HepG2 (cell line): Measurements from ENCODE around the gene GNAI2. TPM values are rescaled to one million over a fixed set of nuclear protein-coding genes. Genes with fewer than 3 reads are reported as not detected.

Source experiments
- BCLAF1 ChIP-seq: fragments of 450-650 bp; IDR thresholded peaks from 2 replicates; pipeline ENCODE4 v1.6.1; 2017; ENCODE audit warnings: mild to moderate bottlenecking
- CSRNP1 ChIP-seq: sonication (generic); formaldehyde crosslinking; IDR thresholded peaks from 2 replicates; pipeline ENCODE4 v1.8.1; 2023; ENCODE audit warnings: mild to moderate bottlenecking, missing genetic modification reagents
- FOSL1 ChIP-seq: sonication (generic); formaldehyde crosslinking; IDR thresholded peaks from 2 replicates; pipeline ENCODE4 v1.9.0; 2021; ENCODE audit warnings: missing genetic modification reagents, borderline replicate concordance
- GABPB1 ChIP-seq: IDR thresholded peaks from 2 replicates; pipeline ENCODE4 v1.6.1; 2016; ENCODE audit warnings: mild to moderate bottlenecking, missing genetic modification reagents, moderate library complexity, missing compliant biosample characterization
- JDP2 ChIP-seq: sonication (generic); formaldehyde crosslinking; IDR thresholded peaks from 2 replicates; pipeline ENCODE4 v1.8.1; 2022; ENCODE audit warnings: missing genetic modification reagents, borderline replicate concordance
- KDM5A ChIP-seq: fragments of 200-600 bp; sonication (generic); IDR thresholded peaks from 2 replicates; pipeline ENCODE4 v1.7.0; 2018; ENCODE audit warnings: antibody characterized with exemption, mild to moderate bottlenecking, low read length, borderline replicate concordance
- NCOA5 ChIP-seq: sonication (generic); formaldehyde crosslinking; IDR thresholded peaks from 2 replicates; pipeline ENCODE4 v1.4.0; 2020; ENCODE audit warnings: missing genetic modification reagents
- PLSCR1 ChIP-seq: sonication (generic); formaldehyde crosslinking; IDR thresholded peaks from 2 replicates; pipeline ENCODE4 v1.5.0; 2020; ENCODE audit warnings: missing genetic modification reagents, mild to moderate bottlenecking, borderline replicate concordance
- RBM39 ChIP-seq: fragments of 200-400 bp; formaldehyde crosslinking; IDR thresholded peaks from one replicate; pipeline ENCODE4 v1.6.1; 2018; ENCODE audit warnings: antibody characterized with exemption, mild to moderate bottlenecking, low read depth, low read length; ENCODE audit not compliant: poor library complexity, severe bottlenecking
- STAG1 ChIP-seq: sonication (generic); formaldehyde crosslinking; IDR thresholded peaks from 2 replicates; pipeline ENCODE4 v1.4.0; 2020; ENCODE audit warnings: missing genetic modification reagents
- SUZ12 ChIP-seq: fragments of 150-350 bp; IDR thresholded peaks from 2 replicates; pipeline ENCODE4 v1.6.1; 2014; ENCODE audit warnings: low read depth, low read length
- ZBTB33 ChIP-seq: sonication (generic); formaldehyde crosslinking; IDR thresholded peaks from 2 replicates; pipeline ENCODE4 v1.4.0; 2020; ENCODE audit warnings: missing genetic modification reagents
- ZFP36L2 ChIP-seq: sonication (generic); formaldehyde crosslinking; IDR thresholded peaks from 2 replicates; pipeline ENCODE4 v1.4.0; 2020; ENCODE audit warnings: missing genetic modification reagents
- ZNF20 ChIP-seq: sonication (generic); formaldehyde crosslinking; IDR thresholded peaks from 2 replicates; pipeline ENCODE4 v1.4.0; 2020; ENCODE audit warnings: mild to moderate bottlenecking, moderate library complexity, missing genetic modification reagents
- ZNF234 ChIP-seq: sonication (generic); formaldehyde crosslinking; conservative IDR thresholded peaks from 2 replicates; pipeline ENCODE4 v1.5.1; 2020; ENCODE audit warnings: mild to moderate bottlenecking, missing genetic modification reagents
- ZNF251 ChIP-seq: sonication (generic); formaldehyde crosslinking; IDR thresholded peaks from 2 replicates; pipeline ENCODE4 v1.9.0; 2021; ENCODE audit warnings: mild to moderate bottlenecking, missing genetic modification reagents
- ZNF280B ChIP-seq: sonication (generic); formaldehyde crosslinking; IDR thresholded peaks from 2 replicates; pipeline ENCODE4 v1.5.0; 2020; ENCODE audit warnings: missing genetic modification reagents, mild to moderate bottlenecking, borderline replicate concordance
- ZNF282 ChIP-seq: fragments of 450-650 bp; IDR thresholded peaks from 2 replicates; pipeline ENCODE4 v1.6.1; 2018; ENCODE audit not compliant: partially characterized antibody
- ZNF354B ChIP-seq: sonication (generic); formaldehyde crosslinking; IDR thresholded peaks from 2 replicates; pipeline ENCODE4 v1.8.0; 2022; ENCODE audit warnings: mild to moderate bottlenecking, missing genetic modification reagents
- ZNF660 ChIP-seq: sonication (generic); formaldehyde crosslinking; IDR thresholded peaks from 2 replicates; pipeline ENCODE4 v1.5.1; 2020; ENCODE audit warnings: mild to moderate bottlenecking, low read depth, missing genetic modification reagents, borderline replicate concordance
- polyA plus RNA-seq, 8 experiments: library from polyadenylated mRNA; depleted of rRNA in 3 of 8; stranded (reverse) in 7 of 8; unstranded in 1 of 8; fragments of >200 nt; fragmentation: Illumina TruSeq in 4 of 8; extraction: Trizol in 4 of 8; gene quantifications; 2 replicates each; pipeline versions ENCODE4 v1.2.1 to v1.2.3, GENCODE V29; 2011 to 2016; ENCODE audit warnings: low read depth in 4 of 8, missing spikeins in 1 of 8, mixed read lengths in 1 of 8; ENCODE audit not compliant: insufficient read depth in 1 of 8
- total RNA-seq, 5 experiments: library from RNA; depleted of rRNA; stranded (reverse); fragments of >200 nt; fragmentation: Illumina TruSeq; extraction: Trizol; gene quantifications; 2 replicates each; pipeline ENCODE4 v1.2.3, GENCODE V29; 2016; ENCODE audit warnings: low read depth in 1 of 5

Gene GNAI2
- total and polyA plus RNA-seq, 2 of the 13 experiments (the other 11 are each of a cell fraction or from before 2014, with no cell fraction given): 51.1 to 66.2 TPM

- no peak for TF ChIP-seq ZFP36L2 (CRISPR knock-in tag)
- TF ChIP-seq PLSCR1 (CRISPR knock-in tag): 0 out of 2 replicates have a peak, but pooled peaks have one; percentile 46
- no peak for TF ChIP-seq ZBTB33
- no peak for TF ChIP-seq KDM5A
- TF ChIP-seq ZNF234 (CRISPR knock-in tag): no peak
- TF ChIP-seq ZNF280B (CRISPR knock-in tag): no peak
- TF ChIP-seq BCLAF1: no peak
- TF ChIP-seq NCOA5: no peak
- TF ChIP-seq ZNF251: no peak
- TF ChIP-seq ZNF20: no peak
- TF ChIP-seq FOSL1 (CRISPR knock-in tag): no peak
- TF ChIP-seq STAG1 (CRISPR knock-in tag): no peak
- no peak for TF ChIP-seq RBM39
- TF ChIP-seq GABPB1 (CRISPR knock-in tag): peak; percentile 48; the same call in 1 of the 2 replicates
- no peak for TF ChIP-seq ZNF282
- TF ChIP-seq JDP2 (CRISPR knock-in tag): no peak; the same call in 1 of the 2 replicates
- no peak for TF ChIP-seq SUZ12
- TF ChIP-seq ZNF354B (CRISPR knock-in tag): no peak
- no peak; the same call in 1 of the 2 replicates for TF ChIP-seq CSRNP1 (CRISPR knock-in tag)
- TF ChIP-seq ZNF660 (CRISPR knock-in tag): no peak
Observed at GRCh38 chr3:50205413-50206276, 30.4 kb upstream of the GNAI2 start (continued).
